Osteoblast (primary cell): ENCODE measurements around the gene LYPD8. TPM values are rescaled to one million over a fixed set of nuclear protein-coding genes. Genes with fewer than 3 reads are reported as not detected.

Experiments
- DNase-seq: peaks from one replicate; pipeline ENCODE4 v3.0.0; 2011; ENCODE audit warnings: low spot score, mixed read lengths; ENCODE audit not compliant: insufficient read length; ENCODE audit errors: missing footprints
- H2AFZ ChIP-seq: 2 replicates; pipeline ENCODE4 v1.6.0; 2011; ENCODE audit warnings: mild to moderate bottlenecking, low read length
- H3K27ac ChIP-seq: 2 replicates; pipeline ENCODE4 v1.5.1; 2011; ENCODE audit warnings: mild to moderate bottlenecking, low read depth, low read length, moderate library complexity
- H3K27me3 ChIP-seq: 2 replicates; pipeline ENCODE4 v1.6.0; 2012; ENCODE audit warnings: mild to moderate bottlenecking, control low read depth, inconsistent platforms, low read length, moderate library complexity; ENCODE audit not compliant: insufficient read depth
- H3K36me3 ChIP-seq: 2 replicates; pipeline ENCODE4 v1.5.1; 2011; ENCODE audit warnings: mild to moderate bottlenecking, low read length, control low read depth, moderate library complexity; ENCODE audit not compliant: insufficient read depth
- H3K4me1 ChIP-seq: 2 replicates; pipeline ENCODE4 v1.5.1; 2011; ENCODE audit warnings: mild to moderate bottlenecking, low read length, control low read depth, moderate library complexity; ENCODE audit not compliant: insufficient read depth
- H3K4me2 ChIP-seq: 2 replicates; pipeline ENCODE4 v1.6.0; 2011; ENCODE audit warnings: mild to moderate bottlenecking, low read length; ENCODE audit not compliant: insufficient read depth
- H3K4me3 ChIP-seq: fragments of 200-600 bp; sonication (generic); 3 replicates; pipeline ENCODE4 v1.5.1; 2012; ENCODE audit warnings: mild to moderate bottlenecking, low read length, inconsistent platforms; ENCODE audit not compliant: insufficient read depth
- H3K79me2 ChIP-seq: 2 replicates; pipeline ENCODE4 v1.6.0; 2012; ENCODE audit warnings: mild to moderate bottlenecking, low read length, control low read depth, inconsistent platforms; ENCODE audit not compliant: insufficient read depth
- H3K9me3 ChIP-seq: 2 replicates; pipeline ENCODE4 v1.5.1; 2011; ENCODE audit warnings: low read depth, low read length, control low read depth
- H4K20me1 ChIP-seq: 2 replicates; pipeline ENCODE4 v1.6.0; 2012; ENCODE audit warnings: mild to moderate bottlenecking, low read length, control low read depth; ENCODE audit not compliant: insufficient read depth
- total RNA-seq: library from RNA; depleted of rRNA; stranded (reverse); fragments of >200 nt; gene quantifications from 2 replicates; pipeline ENCODE4 v1.2.3, GENCODE V29; 2012
- TF ChIP-seq, protein P1 (sequence below): IDR thresholded peaks from 2 replicates; pipeline ENCODE4 v1.5.1; 2011; ENCODE audit warnings: mild to moderate bottlenecking, low read depth, low read length, moderate library complexity; ENCODE audit errors: extremely low read depth

The LYPD8 gene
- total RNA-seq, 1 donor: not detected

- H2AFZ ChIP-seq: no peak overlapping the region
- H3K27ac ChIP-seq: no peak overlapping the region
- no peaks in the 10 kb centered on the region for H3K9me3 ChIP-seq
- no peak for DNase-seq
- H3K4me1 ChIP-seq: no peaks in the 10 kb centered on the region
- TF ChIP-seq, protein P1, sequence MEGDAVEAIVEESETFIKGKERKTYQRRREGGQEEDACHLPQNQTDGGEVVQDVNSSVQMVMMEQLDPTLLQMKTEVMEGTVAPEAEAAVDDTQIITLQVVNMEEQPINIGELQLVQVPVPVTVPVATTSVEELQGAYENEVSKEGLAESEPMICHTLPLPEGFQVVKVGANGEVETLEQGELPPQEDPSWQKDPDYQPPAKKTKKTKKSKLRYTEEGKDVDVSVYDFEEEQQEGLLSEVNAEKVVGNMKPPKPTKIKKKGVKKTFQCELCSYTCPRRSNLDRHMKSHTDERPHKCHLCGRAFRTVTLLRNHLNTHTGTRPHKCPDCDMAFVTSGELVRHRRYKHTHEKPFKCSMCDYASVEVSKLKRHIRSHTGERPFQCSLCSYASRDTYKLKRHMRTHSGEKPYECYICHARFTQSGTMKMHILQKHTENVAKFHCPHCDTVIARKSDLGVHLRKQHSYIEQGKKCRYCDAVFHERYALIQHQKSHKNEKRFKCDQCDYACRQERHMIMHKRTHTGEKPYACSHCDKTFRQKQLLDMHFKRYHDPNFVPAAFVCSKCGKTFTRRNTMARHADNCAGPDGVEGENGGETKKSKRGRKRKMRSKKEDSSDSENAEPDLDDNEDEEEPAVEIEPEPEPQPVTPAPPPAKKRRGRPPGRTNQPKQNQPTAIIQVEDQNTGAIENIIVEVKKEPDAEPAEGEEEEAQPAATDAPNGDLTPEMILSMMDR: no peak
- H3K36me3 ChIP-seq: no peaks in the 10 kb centered on the region
- no peaks in the 10 kb centered on the region for H3K79me2 ChIP-seq
- no peak overlapping the region for H3K4me3 ChIP-seq
- no peak overlapping the region for H3K4me2 ChIP-seq
- no peaks in the 10 kb centered on the region for H4K20me1 ChIP-seq
- no peaks in the 10 kb centered on the region for H3K27me3 ChIP-seq
Observed at GRCh38 chr1:248748211-248748610, 7.3 kb downstream of the LYPD8 start.

GRCh38 chr1:248740876-248741275 is 14.7 kb downstream of the LYPD8 start:
- Histone ChIP-seq H3K27ac (no peak overlapping the region), H3K4me3 (no peak overlapping the region), H3K27me3 (no peaks in the 10 kb centered on the region), H2AFZ (no peak overlapping the region), H3K4me2 (no peak overlapping the region), H3K4me1 (no peaks in the 10 kb centered on the region), H3K79me2 (no peaks in the 10 kb centered on the region), H3K36me3 (no peaks in the 10 kb centered on the region), H3K9me3 (no peaks in the 10 kb centered on the region), H4K20me1 (no peaks in the 10 kb centered on the region)
- TF ChIP-seq, protein P1: no peak
- DNase-seq: no peak

DNA sequence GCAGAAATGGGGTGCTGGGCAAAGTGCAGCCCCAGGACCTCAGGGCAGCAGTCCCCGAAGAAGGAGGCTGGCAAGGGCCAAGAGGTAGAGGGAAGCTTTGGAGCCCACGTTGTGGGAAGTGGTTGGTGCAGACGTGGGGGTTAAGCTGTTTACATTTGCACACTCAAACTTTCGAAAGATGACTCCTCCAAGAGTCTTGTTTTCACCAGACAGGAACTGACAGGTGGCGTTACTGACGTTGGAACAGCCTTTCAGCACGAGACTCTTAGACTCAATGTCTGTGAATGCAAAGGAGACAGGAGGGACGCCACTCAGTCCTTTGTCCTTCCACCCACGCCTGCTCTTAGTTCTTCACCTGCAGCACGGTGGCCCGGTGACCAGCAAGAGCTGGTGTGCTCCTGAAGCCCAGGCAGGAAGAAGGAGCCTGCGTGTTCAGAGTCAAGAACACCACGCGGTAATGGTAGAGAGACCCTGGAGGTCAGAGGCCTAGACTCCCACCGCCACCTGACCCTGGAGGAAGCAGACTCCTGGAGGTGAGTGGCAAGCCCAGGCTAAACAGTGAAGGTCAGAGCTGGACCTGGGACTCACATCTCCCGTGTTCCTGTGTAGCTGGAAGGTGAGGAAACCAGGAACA is 15.9 kb downstream of the LYPD8 start:
- Histone ChIP-seq H4K20me1 (no peaks in the 10 kb centered on the region), H3K79me2 (no peaks in the 10 kb centered on the region), H3K4me2 (no peak overlapping the region), H3K36me3 (no peaks in the 10 kb centered on the region), H3K27ac (no peak overlapping the region), H3K27me3 (no peaks in the 10 kb centered on the region), H3K9me3 (no peaks in the 10 kb centered on the region), H3K4me1 (no peaks in the 10 kb centered on the region), H3K4me3 (no peak overlapping the region), H2AFZ (no peak overlapping the region)
- no peak for DNase-seq
- TF ChIP-seq, protein P1: no peak

DNA sequence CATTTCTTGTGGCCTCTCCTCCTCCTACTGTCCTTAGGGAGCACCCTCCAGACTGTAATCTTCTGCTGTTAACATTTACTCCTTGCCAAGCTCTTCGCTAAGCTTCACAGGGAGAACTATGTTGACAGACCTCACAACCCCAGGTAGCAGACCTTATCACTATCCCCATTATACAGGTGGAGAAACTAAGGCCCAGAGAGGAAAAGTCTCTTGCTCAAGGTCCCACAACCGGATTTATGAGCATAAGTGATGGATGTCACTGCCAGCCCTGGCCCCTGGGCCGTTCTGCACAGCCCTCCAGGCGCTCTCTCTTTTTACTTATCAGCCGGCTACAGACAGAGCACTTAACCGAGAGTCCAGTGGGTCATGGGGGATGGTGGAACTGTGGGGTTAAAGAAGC is 18.1 kb downstream of the LYPD8 start:
- H3K27me3 ChIP-seq: no peaks in the 10 kb centered on the region

More for the DNA sequence above, 18.1 kb downstream of the LYPD8 start:
- DNase-seq: no peak
- Histone ChIP-seq H3K9me3 (no peaks in the 10 kb centered on the region), H2AFZ (no peak overlapping the region), H3K36me3 (no peaks in the 10 kb centered on the region), H3K4me1 (no peaks in the 10 kb centered on the region), H3K27ac (no peak overlapping the region), H4K20me1 (no peaks in the 10 kb centered on the region), H3K4me2 (no peak overlapping the region), H3K4me3 (no peak overlapping the region), H3K79me2 (no peaks in the 10 kb centered on the region)
- TF ChIP-seq, protein P1: no peak
